Spleen (tissue), 7 donors: ENCODE results near the gene CEACAM18.

Experiments used
- CTCF ChIP-seq, 11 experiments: fragments of 200-600 bp in 7 of 11; fragments of 450-650 bp in 4 of 11; sonication (generic) in 4 of 11; IDR thresholded peaks in 8 of 11; conservative IDR thresholded peaks in 3 of 11; 1 replicate in 7 of 11; 2 replicates in 4 of 11; pipeline versions ENCODE4 v1.4.0 to v1.8.0; 2016 to 2021; ENCODE audit warnings: antibody characterized with exemption in 11 of 11, inconsistent platforms in 4 of 11, mild to moderate bottlenecking in 1 of 11
- POLR2A ChIP-seq, 3 donors: fragments of 450-650 bp; IDR thresholded peaks; one replicate each; pipeline ENCODE4 v1.5.1; 2017; ENCODE audit warnings: antibody characterized with exemption in 3 of 3, mild to moderate bottlenecking in 1 of 3
- POLR2AphosphoS5 ChIP-seq, 3 donors: sonication (generic); formaldehyde crosslinking; IDR thresholded peaks; one replicate each; pipeline ENCODE4 v1.5.1; 2017; ENCODE audit warnings: antibody characterized with exemption in 3 of 3
- donor health status: DM: no; HTN: no; CAD: no; lungs with moderate emphysema.
- donor health status: DM: no; HTN: no; CAD: no.
- donor health status: DM: no; HTN: no; CAD: no.

- peak in 10 of 11 experiments; percentile 4 to 45 (median 34) for TF ChIP-seq CTCF (IDR thresholded peaks at IDR 0.05 in 8 of 11, conservative IDR thresholded peaks at IDR 0.05 in 3 of 11)
- TF ChIP-seq POLR2A (IDR thresholded peaks at IDR 0.05), result no peak
- TF ChIP-seq POLR2AphosphoS5 (IDR thresholded peaks at IDR 0.05), result no peak
Observed at GRCh38 chr19:51439021-51439465, 39.3 kb upstream of the CEACAM18 start.
